ENCODE data around the gene MTARC2.

GRCh38 chr1:220812308-220812707 is 64.2 kb downstream of the MTARC2 start:
- no peak for TF ChIP-seq CTCF (IDR thresholded peaks at IDR 0.05)
- no peak for TF ChIP-seq ZFX (IDR thresholded peaks at IDR 0.05; ENCODE audit: borderline replicate concordance)

All from 22Rv1 (cell line).